Prostate gland (tissue), 2 donors: Measurements from ENCODE around the gene C9orf152.

Experiments used
- CTCF ChIP-seq, 4 experiments: fragments of 200-600 bp in 2 of 4; fragments of 450-650 bp in 2 of 4; sonication (generic) in 2 of 4; IDR thresholded peaks; 1 replicate in 3 of 4; 2 replicates in 1 of 4; pipeline ENCODE4 v1.5.1; 2016 to 2019; ENCODE audit warnings: antibody characterized with exemption in 4 of 4, mild to moderate bottlenecking in 2 of 4, moderate library complexity in 2 of 4
- POLR2AphosphoS5 ChIP-seq: sonication (generic); formaldehyde crosslinking; IDR thresholded peaks from one replicate; pipeline ENCODE4 v1.6.1; 2017; ENCODE audit warnings: antibody characterized with exemption

DNA sequence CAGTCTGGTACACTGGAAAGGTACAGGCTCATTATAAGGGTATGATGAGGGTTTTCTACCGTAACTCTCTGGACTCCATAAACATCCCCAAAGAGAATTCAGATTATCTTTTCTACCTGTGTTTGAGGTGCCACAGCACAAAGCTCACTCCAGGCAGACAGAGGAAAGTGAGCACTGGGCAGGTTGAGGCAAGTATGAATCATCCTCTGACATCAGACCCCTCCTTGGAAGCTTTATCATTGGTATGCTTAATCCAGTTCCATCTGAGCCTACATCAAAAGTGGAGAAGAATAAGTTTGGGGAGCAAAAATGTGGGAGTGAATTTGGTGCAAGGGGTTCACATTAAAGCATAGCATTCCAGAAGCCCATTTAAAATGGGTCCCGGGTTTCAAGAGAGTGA lies 21.7 kb downstream of the C9orf152 start:
- TF ChIP-seq CTCF (IDR thresholded peaks at IDR 0.05) (no peak), POLR2AphosphoS5 (no peak)
